Glomerular visceral epithelial cell (primary cell): ENCODE results near the gene GDF7.

ENCODE experiments used
- DNase-seq: peaks from one replicate; pipeline ENCODE4 v3.0.0-alpha.2; 2016; ENCODE audit errors: extremely low spot score

GDF7 gene

DNA sequence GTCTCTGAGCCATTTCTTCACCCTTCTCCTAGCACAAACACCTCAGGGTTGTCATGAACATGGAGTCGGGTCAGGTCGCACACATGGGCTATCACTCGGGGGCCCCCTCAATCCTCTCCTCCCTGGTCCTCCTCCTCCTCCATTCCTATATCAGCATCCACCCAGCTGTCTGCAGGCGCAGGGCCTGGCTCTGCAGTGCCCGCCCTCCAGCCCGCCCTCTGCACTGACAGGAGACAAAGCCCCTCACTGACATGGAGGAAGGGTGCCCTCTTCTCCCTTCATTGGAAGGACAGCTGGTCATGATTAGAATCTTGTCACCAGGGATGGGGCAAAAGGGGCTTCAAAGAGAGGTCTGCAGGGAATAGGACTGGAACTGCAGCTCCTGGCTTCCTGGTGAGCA, 37.8 kb upstream of the GDF7 start:
- DNase-seq, result no peak

DNA sequence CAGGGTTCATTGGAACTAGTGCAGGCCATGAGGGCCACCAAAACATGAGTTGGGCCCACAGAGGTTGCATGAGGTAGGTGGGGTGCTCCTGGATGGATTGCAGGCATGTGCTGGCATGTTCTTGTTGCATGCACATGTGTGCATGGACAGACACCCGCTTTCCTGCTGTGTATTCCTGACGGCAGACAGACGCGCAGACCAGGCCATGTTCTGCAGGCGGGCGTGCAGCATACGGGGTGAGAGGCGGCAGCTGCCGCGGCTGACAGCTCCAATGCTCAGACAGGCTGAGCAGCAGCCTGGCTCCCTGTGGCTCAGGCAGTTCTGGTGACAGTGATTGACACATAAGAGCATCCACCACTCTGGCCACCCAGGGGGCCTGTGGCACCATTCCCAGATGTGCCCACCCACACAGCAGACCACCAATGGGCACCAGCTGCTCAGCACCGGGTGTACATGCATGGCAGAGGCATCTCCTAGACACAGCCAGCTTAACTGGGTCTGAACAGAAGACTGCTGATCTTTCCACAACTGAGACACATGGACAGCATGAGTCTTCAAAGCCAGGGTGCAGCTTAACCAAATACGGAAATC, 37.3 kb upstream of the GDF7 start:
- DNase-seq, result no peak

DNA sequence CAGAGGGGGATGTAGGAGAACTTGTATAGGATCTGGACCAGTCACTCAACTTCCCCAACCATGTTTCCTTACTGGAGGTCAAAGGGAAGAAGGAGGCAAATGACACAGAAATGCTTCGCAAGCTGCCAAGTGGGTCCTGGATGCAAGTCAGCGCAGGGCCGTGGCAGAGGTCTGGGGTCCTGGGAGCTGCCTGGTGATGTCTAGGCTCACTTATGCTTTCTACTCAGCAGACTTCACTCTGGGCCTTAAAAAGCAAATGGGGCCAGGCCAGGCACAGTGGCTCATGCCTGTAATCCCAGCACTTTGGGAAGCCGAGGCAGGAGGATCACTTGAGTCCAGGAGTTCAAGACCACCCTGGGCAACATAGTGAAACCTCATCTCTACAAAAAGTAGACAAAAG, 36.0 kb upstream of the GDF7 start:
- DNase-seq, result no peak

DNA sequence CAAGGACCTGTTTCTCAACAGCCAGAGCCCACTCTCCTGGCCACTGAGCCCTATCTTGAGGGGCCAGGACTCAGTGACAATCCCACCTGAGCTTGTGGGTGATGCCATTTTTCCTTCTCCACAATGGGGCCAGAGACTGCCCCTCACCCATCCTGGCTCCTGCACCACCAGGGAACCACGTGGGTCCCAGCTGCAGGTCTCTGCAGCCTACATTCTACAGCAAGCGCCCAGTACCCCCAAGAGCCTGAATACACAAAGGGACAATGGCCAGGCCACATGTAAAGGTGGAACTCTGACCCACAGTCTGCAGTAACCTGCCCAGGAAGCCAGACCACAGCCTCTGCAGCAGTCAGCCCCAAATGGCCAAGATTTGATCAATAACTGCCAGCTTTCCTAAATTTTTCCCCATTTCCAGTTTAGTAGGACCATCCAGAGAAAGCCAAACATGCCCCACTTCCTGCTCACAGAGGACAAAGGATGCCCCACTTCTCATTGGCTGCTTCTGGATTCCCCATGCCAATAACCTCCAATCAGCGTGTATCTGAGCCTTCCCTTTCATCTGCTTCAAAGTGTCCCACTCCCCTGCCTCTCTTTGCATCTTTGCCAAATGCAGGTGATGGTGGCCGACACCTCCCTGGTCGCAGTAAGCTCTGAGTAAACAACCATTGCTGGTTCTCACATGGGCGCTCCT, 35.2 kb upstream of the GDF7 start:
- DNase-seq, result no peak

DNA sequence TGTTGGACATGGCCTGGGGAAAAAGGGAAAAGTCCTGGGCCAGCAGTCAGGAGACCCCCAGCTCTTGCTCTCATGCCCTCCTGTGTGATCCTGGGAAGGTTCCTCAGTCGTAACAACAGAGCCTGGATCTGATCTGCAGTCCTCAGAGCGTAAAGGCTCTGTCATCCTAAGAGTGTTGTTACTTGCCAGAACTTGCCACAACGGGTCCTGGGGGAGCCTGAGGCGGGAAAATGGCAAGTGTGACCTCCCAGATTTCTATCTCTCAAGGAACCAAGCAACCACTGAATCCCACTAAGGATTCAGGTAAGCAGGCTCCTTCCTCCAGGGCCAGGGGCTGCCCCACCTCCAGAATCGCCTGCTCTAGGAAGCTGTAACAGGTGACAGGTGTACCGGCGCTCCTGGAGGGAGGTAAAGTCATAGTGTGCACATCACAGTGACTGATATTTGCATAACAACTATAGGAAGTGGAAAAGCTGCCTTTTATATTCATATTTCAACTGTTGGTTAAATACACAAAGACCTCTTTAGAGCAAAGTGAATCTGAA, 34.4 kb upstream of the GDF7 start:
- DNase-seq, result no peak

DNA sequence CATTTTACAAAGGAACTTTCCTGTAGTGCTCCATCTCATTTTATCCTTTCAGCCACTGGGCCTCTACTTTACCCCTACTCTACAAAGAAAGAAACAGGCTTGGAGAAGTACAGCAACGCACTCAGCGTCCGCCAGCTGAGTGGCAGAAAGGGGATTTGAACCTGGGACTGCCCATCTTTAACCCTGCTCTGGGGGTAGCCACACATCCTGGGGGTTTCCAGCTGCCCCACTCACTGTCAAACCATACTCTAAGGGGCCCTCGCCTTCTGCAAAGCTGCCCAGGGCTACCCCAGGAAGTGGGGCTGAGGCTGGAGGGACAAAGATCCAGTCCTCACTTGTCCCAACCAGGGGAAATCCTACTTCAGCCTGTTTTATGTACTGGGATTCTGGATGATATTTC, 33.9 kb upstream of the GDF7 start:
- no peak for DNase-seq

DNA sequence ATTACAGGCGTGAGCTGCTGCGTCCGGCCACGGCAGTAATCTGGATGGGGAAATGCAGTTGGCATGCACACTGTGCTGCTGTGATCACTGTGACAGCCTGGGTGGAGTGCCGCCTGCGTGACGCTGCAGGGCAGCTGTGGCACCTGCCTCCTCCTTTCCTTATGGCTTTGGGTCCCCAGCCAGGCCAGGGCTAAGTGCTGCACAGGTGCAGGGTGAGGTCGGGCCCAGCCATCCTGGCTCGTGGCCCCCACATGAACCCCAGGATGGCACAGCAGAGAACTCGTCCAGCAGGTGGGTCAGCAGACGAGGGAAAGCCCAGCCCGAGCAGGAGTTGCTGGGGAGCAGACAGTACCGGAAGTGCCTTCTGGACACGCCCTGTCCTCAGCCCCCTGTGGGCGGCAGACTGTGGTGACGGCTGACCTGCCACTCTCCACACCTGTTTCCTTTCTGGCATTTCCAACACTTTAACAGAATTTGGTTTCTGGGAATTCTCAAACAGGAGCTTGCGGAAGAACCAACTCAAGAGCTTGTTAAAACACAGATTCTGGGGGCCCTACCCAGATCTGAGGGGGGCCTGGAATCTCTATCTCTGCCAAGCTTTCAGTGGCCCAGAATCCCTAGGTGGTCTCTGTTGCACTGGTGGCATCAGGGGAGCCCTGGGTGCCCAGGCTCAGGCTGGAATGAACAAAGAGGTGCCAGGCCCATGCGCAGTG, 33.0 kb upstream of the GDF7 start:
- no peak for DNase-seq

DNA sequence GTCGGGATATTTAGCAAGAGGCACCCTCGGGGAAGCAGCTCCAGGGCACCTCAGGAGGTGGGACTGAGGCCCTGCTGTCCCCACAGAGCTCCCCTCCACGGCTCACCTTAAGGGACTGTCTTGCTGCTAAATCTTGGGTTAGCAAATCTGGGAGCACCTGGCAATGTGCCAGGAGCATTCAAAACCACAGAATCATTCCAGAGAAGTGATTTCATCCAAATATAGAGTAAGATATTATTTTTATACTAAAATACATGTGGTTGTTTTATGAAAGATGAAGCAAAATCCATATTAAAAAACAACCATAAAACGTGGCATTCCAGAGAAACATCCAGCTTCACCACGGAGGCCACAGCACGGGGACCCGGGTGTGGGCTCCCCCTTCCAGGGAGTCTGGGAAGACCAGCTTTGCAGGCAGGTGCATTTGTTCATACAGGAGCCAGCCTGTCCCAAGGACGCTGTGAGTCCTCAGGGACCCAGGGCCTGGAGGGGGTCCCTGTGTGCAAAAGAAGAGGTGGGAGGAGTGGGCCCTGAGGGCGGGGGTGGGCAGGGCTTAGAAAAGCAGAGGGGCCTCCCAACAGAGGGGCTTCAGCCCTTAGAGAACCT, 32.3 kb upstream of the GDF7 start:
- peak; percentile 72 for DNase-seq

DNA sequence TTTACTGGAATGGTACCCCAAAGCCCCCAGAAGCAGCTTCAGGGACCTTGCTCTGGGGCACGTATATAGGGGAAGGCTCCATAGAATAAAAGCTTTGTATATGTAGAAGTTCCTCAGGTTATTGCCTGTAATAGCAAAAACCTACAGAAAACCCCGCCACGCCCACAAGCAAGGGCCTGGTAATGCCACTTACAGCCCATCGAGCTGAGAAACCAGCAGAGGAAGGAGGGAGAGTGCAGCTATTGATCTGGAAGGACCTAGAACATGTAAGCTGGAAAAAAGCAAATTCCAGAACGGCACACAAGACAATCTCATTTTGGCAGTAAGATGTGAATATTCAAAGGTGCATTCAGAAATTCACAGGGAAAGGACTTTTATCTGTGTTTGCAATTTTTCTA, 31.8 kb upstream of the GDF7 start:
- no peak for DNase-seq

DNA sequence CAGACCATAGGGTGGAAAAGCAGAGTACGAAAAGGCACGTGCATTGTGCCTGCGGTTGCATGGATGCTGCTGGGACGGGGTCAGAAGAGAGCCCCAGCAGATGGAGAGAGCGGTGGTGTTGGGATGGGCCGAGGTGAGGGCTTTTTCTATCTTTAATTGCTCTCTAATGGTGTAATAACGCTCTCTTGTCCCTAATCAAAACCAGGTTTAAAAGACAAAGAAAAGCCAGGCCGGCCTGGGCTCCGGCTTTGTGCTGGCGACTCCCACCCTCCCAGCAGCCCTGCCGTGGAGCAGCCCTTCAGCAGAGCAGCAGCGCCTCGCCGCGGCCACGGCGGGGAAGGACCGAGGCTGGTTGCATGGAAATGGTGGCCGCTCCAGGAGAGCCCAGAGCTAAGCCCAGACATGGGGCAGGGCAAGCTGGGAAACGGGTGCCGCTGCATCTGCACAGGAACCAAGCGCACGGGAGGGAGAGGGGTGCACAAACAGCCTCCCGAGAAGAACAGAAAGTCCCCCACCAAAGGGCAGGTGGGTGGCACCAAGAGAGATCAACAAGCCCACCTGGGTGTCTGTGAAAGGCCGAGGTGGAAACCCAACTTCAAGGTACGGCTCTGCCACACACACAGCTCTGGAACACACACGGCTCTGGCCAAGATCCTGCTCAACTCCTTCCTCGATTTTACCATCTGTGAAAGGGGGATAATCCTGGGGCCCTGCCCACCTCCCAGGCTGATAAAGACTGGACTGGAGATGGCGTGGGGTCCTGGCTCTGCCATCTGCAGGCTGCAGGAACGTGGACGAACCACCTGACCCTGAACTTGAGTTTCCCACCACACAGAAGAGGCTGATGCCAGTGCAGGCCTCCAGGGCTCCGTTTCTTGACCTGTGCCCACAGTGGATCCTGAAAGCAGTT, 31.0 kb upstream of the GDF7 start:
- DNase-seq, result peak; percentile 78

DNA sequence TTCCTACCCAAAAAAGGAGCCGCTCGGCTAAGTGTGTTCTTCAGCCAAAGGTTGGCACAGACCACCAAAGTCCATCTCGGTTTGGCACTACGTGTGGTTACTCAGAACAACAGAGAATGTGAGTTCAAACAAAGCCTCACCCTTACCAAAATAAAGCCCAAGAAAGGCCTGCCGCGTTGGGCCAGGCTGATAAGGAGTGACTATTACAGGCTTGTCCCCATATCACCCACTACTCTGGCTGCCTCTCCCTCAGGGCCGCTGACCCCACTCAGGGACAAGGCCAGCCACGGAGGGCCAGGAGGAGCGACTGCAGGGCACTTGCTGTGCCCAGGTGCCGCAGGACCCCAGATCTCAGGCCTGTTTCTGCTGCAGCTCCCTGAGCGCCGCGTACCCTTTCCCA, 29.8 kb upstream of the GDF7 start:
- DNase-seq, result no peak

DNA sequence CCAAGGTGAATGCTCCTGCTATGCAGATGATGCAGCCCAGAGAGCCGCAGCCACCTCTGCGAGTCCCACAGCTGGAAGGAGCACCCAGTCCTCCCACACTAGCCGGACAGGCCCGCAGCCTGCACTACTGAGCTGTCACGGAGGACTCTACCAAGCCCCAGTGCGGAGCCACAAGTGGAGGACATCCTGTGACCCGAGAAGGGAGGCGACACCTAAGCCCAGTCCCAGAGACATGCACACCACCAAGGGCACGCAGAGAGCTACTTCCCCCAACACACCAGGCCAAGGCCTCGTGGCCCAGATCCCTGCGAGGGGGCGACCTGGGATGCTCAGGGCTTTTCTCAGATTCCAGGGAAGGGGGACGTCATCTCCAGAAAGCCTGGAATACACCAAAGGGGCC, 28.9 kb upstream of the GDF7 start:
- no peak for DNase-seq

DNA sequence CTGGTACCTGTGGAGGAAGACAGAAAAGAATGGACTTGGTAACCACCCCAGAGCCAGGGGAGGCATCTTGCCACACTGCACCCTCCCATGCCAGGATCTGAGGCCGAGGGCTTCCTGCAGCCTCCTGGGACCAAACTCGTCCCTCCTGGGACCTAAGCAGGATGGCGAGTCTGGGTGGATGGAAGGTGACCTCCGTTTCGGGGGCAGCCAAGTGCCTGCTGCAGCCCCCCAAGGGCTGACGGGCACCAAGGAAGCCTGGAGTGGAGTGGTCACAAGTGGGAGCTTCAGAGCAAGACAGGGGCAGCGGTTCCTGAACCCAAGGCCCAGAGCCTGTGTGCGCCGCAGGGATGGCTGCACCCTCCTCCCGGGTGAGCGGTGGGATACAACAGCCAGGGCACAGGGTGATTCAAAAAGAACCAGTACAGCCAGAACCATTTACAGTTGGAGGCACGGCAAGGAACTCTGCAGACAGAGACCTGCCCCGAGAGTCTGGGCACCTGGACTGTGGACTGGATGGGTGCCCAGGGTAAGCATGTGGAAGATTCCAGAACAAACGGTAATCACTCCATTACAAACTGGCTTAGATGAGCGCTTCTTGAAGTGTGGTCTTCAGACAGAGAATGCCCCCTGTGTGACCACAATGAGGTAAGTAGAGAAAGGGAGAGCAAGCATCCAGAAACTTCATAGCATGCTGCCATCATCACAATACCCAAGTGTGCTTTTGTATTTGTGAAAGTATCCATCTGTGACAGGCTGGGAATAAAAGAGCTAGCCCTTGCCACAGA, 28.1 kb upstream of the GDF7 start:
- DNase-seq, result peak; percentile 62

DNA sequence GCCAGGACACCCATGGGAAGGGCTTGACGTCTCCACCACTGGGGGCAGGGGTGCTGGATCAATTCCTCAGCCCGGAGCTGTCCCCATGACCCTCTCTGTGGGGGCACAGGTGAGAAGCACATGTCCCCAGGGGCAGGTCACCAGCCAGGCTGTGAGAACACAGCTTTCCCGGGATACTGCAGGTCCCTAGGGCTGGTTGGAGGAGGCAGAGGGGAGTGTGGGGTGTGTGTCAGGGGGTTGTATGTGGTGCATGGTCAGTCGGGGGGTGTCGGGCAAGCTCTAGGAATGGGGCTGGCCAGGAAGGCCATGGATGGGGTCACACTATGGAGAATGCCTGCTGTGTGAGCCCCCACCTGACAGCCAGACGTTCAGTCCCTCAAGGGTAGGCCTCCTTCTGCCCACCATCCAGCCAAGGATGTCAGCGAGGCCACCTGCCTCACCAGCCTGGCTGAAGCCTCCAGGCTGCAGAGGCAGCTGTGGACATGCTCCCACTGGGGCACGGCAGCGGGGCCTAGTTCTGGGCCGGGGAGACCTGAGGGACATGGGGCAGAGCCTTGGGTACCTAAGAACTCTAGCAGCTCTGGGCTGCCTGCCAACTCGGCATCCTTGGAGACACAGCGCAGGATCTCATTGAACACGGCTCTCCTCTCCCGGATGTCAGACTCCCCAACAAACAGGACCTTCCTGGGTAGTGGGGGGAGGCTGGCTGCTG, 26.4 kb upstream of the GDF7 start:
- DNase-seq, result no peak

DNA sequence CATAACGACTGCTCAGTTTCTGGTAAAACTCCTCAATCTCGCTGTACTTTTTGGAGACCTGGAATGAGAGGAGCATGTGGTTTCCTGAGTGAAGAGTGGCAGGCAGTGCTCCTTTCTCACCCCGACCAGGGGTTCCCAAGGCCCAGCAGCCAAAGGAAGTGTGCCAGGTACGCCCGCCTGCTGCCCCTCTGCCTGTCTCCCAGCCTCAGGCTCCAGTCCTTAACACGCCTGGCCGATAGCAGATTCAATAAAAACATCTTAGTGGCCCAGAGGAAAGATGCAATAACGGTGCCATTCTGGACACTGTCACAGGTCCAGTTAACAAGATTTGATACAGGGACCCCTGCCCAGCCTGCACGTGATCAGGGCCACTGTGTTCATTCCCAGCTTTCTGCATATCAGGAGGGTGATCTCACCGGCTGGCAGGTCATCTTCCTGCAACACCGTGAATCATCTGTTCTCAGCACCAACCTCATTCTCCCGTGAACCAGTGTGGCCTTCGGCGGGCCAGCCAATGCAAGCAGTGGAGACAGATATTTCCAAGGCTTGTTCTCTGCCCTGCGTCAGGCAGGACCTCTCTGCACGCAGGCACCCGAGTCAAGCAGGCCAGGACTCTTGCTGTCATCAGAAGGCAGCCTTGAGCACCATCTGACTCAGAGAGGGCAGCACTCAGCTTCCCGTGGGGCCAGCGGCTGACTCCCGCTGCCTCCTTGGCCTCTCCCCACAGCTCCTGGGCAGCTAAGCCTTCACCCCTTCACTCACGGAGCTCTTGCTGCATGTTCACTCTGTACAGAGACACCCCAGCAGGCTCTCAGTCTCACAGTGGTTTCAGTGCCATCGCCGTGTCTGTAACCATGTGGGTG, 25.6 kb upstream of the GDF7 start:
- peak; percentile 89 for DNase-seq

DNA sequence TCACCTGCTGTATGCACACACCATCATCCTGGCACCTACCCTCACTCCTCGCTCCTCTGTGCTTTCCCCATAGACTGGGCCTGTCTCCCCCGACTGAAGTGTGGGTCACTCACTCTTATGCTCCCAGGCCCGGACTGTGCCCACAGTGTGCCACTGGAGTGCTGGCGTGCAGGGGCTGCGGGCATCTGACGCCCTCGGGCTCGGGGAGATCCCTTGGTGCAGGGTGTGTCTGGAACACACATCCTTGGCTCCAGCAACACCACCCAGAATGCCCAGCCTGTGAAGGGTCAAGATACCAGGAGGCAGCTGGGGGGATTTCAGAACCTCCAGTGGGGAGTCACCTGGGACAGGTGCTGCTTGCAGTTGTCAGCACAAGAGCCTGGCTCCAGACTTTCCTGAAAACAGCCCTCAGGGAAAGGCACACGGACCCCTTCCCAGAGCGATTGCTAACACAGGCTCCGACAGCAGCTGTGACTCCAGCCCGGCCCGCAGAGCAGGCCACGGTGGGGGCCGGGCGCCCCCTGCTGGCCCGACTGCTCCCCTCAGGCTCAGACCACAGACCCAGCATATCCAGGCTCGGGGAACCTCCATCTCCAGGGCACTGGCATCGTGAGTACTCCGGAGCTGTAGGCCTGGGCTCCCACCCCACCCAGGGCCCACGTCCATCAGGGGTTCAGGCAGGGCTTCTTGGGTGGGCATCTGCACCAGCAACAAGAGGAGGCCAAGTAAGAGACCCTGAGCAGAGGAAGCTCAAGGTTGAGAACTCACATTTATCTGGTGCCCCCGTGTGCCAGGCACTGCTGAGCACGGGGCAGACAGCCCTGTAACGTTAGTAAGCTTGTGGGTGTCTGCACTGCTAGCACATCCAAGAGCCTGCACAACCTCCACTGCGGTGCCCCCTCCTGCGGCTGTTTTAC, 24.6 kb upstream of the GDF7 start:
- peak; percentile 79 for DNase-seq

DNA sequence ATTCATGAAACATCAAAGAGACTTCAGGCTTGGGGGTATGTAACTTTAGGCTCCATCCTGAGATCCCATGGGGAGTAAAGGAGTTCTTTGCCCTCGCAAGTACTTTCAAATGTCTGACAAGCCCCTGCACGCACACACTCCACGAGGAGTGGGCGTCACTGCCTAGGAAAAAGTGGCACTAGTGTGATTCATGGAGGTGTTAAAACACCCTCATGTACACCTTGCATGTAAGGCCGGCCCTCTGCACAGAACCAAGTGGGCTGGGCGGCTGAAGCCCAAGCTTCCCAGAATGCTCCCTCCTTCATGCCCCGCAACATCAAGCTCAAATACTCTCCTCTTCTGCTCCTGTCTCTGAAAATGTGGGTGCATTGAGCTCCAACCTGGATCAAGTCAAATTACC, 23.9 kb upstream of the GDF7 start:
- DNase-seq, result no peak

DNA sequence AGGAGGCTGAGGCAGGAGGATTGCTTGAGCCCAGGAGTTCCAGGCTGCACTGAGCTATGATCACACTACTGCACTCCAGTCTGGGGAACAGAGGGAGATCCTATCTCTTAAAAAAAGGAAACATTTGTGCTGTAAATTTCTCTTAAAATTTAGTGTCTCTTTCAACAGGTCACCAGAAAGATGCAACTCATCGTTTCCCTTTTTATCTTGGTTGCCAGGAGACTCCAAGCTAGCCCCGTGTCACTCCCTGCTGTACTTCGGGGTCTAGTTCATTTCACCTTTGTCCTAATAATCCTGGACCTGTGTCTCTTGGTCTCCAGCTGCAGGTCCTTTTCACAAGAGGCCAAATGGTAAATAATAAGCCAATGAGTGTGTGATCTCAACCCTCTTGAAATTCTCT, 23.1 kb upstream of the GDF7 start:
- no peak for DNase-seq
